SK-N-SH treated with all-trans-retinoic acid at 6 μM for 48 hours (cell line): ENCODE results near the gene B2M.

Experiments used
- ATAC-seq: fragments of 200-7000 bp; cut with Tn5 transposase; 3 replicates; pipeline ENCODE4 v1.9.1; 2020; ENCODE audit warnings: mild to moderate bottlenecking, moderate library complexity
- ARNTL ChIP-seq: fragments of 450-650 bp; formaldehyde crosslinking; IDR thresholded peaks from 2 replicates; pipeline ENCODE4 v1.5.0; 2020; ENCODE audit warnings: low read depth, mild to moderate bottlenecking, moderate library complexity, borderline replicate concordance
- CSDC2 ChIP-seq: fragments of 250-450 bp; sonication (Bioruptor Pico); IDR thresholded peaks from 2 replicates; pipeline ENCODE4 v1.5.0; 2020; ENCODE audit warnings: mild to moderate bottlenecking, moderate library complexity
- GLIS3 ChIP-seq: fragments of 250-450 bp; sonication (Bioruptor Pico); IDR thresholded peaks from 2 replicates; pipeline ENCODE4 v1.5.0; 2020; ENCODE audit warnings: mild to moderate bottlenecking, moderate library complexity
- OSR1 ChIP-seq: fragments of 250-450 bp; sonication (Bioruptor Pico); IDR thresholded peaks from 2 replicates; pipeline ENCODE4 v1.8.0; 2022; ENCODE audit warnings: moderate library complexity, mild to moderate bottlenecking, inconsistent platforms
- PPARA ChIP-seq: fragments of 250-450 bp; sonication (Bioruptor Pico); IDR thresholded peaks from 2 replicates; pipeline ENCODE4 v1.5.0; 2020; ENCODE audit warnings: mild to moderate bottlenecking, borderline replicate concordance
- RARB ChIP-seq: fragments of 250-450 bp; sonication (Bioruptor Pico); IDR thresholded peaks from 2 replicates; pipeline ENCODE4 v1.8.0; 2021; ENCODE audit warnings: mild to moderate bottlenecking, moderate library complexity
- SNAI2 ChIP-seq: fragments of 250-450 bp; sonication (Bioruptor Pico); IDR thresholded peaks from 2 replicates; pipeline ENCODE4 v1.5.0; 2020; ENCODE audit warnings: mild to moderate bottlenecking, moderate library complexity
- TOX ChIP-seq: fragments of 250-450 bp; sonication (Bioruptor Pico); IDR thresholded peaks from 2 replicates; pipeline ENCODE4 v1.8.0; 2021; ENCODE audit warnings: mild to moderate bottlenecking, moderate library complexity, borderline replicate concordance
- ZNF565 ChIP-seq: fragments of 450-650 bp; formaldehyde crosslinking; conservative IDR thresholded peaks from 2 replicates; pipeline ENCODE4 v1.5.0; 2020; ENCODE audit warnings: low read depth, mild to moderate bottlenecking, moderate library complexity
- ZNF70 ChIP-seq: fragments of 450-650 bp; formaldehyde crosslinking; IDR thresholded peaks from 2 replicates; pipeline ENCODE4 v1.5.0; 2020; ENCODE audit warnings: mild to moderate bottlenecking, moderate library complexity
- ZNF8 ChIP-seq: fragments of 450-650 bp; formaldehyde crosslinking; IDR thresholded peaks from 2 replicates; pipeline ENCODE4 v1.5.0; 2020; ENCODE audit warnings: mild to moderate bottlenecking, moderate library complexity
- TF ChIP-seq, protein P1 (sequence below): fragments of 250-450 bp; sonication (Bioruptor Pico); IDR thresholded peaks from 2 replicates; pipeline ENCODE4 v1.8.0; 2020; ENCODE audit warnings: mild to moderate bottlenecking, moderate library complexity, borderline replicate concordance
- TF ChIP-seq, protein P2 (sequence below): fragments of 250-450 bp; sonication (Bioruptor Pico); IDR thresholded peaks from 2 replicates; pipeline ENCODE4 v1.5.1; 2021; ENCODE audit warnings: mild to moderate bottlenecking, moderate library complexity
- TF ChIP-seq, protein P3 (sequence below): fragments of 250-450 bp; sonication (Bioruptor Pico); IDR thresholded peaks from 2 replicates; pipeline ENCODE4 v1.8.0; 2021; ENCODE audit warnings: low read depth, mild to moderate bottlenecking, moderate library complexity, borderline replicate concordance
- TF ChIP-seq, protein P4 (sequence below): fragments of 250-450 bp; sonication (Bioruptor Pico); IDR thresholded peaks from 2 replicates; pipeline ENCODE4 v1.5.1; 2020; ENCODE audit warnings: low read depth, mild to moderate bottlenecking, moderate library complexity

The B2M gene

DNA sequence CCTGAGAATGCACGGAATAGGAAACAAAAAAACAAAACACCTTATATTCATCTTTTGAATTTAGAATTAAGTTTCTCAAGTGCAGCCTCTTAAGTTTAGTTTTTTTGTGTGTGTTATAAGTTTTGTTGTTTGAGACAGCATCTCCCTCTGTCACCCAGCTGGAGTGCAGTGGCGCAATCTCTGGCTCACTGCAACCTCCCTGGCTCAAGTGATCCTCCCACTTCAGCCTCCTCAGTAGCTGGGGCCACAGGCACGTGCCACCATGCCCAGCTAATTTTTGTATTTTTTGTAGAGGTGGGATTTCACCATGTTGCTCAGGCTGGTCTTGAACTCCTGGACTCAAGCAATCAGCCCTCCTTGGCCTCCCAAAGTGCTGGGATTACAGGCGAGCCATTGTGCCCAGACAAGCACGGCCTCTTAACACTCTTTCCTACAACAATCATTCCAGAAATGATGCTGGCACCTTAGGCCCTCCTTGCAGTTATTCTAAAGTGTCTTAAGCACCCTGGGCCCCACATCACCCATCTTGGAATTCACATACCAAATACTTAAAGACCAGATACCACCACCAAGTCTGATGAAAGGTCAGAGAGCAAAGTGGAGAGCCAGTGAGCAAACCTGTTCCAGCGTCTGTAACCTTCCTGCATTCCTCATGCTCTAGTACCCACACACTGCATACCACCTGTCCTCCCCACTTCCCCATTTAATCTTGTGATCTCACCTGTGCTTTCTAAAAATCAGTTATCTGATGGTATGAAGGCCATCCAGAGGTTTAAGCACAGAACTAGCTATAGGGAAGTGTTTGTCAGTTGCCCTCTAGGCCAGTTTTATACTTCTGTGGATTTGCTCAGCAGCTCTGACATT lies 41.0 kb upstream of the B2M start:
- TF ChIP-seq PPARA (CRISPR knock-in tag) (no peak), CSDC2 (CRISPR knock-in tag) (no peak), RARB (no peak), ZNF8 (CRISPR knock-in tag) (no peak), ZNF565 (CRISPR knock-in tag) (no peak), ARNTL (no peak)
- TF ChIP-seq, protein P1, sequence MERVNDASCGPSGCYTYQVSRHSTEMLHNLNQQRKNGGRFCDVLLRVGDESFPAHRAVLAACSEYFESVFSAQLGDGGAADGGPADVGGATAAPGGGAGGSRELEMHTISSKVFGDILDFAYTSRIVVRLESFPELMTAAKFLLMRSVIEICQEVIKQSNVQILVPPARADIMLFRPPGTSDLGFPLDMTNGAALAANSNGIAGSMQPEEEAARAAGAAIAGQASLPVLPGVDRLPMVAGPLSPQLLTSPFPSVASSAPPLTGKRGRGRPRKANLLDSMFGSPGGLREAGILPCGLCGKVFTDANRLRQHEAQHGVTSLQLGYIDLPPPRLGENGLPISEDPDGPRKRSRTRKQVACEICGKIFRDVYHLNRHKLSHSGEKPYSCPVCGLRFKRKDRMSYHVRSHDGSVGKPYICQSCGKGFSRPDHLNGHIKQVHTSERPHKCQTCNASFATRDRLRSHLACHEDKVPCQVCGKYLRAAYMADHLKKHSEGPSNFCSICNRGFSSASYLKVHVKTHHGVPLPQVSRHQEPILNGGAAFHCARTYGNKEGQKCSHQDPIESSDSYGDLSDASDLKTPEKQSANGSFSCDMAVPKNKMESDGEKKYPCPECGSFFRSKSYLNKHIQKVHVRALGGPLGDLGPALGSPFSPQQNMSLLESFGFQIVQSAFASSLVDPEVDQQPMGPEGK (CRISPR knock-in tag) = no peak
- TF ChIP-seq, protein P2, sequence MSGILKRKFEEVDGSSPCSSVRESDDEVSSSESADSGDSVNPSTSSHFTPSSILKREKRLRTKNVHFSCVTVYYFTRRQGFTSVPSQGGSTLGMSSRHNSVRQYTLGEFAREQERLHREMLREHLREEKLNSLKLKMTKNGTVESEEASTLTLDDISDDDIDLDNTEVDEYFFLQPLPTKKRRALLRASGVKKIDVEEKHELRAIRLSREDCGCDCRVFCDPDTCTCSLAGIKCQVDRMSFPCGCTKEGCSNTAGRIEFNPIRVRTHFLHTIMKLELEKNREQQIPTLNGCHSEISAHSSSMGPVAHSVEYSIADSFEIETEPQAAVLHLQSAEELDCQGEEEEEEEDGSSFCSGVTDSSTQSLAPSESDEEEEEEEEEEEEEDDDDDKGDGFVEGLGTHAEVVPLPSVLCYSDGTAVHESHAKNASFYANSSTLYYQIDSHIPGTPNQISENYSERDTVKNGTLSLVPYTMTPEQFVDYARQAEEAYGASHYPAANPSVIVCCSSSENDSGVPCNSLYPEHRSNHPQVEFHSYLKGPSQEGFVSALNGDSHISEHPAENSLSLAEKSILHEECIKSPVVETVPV (CRISPR knock-in tag) = no peak
- no peak for ATAC-seq

DNA sequence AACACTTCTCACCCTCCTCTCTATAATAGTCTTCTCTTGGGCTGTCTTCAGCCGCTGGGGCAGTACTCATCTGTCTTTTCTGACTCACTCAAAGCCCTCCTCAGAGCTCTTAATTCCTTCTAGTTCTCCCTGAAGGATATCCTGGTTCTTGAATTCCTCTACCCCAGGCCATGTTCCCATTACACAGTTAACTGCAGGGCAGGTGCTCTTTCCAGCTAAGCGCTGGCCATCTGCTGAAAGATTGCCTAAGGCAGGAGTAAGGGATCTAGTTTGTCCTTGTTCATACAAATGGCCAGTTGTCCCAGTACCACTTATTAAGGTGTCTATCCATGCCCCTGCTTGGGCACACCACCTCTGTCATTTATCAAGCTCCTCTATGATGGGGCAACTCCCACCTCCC lies 37.7 kb upstream of the B2M start:
- no peak for ATAC-seq
- TF ChIP-seq SNAI2 (CRISPR knock-in tag) (no peak), RARB (no peak), ZNF565 (CRISPR knock-in tag) (no peak), OSR1 (CRISPR knock-in tag) (no peak), PPARA (CRISPR knock-in tag) (no peak), TOX (CRISPR knock-in tag) (no peak), ZNF70 (no peak)
- TF ChIP-seq, protein P1 (CRISPR knock-in tag) = no peak
- TF ChIP-seq, protein P3, sequence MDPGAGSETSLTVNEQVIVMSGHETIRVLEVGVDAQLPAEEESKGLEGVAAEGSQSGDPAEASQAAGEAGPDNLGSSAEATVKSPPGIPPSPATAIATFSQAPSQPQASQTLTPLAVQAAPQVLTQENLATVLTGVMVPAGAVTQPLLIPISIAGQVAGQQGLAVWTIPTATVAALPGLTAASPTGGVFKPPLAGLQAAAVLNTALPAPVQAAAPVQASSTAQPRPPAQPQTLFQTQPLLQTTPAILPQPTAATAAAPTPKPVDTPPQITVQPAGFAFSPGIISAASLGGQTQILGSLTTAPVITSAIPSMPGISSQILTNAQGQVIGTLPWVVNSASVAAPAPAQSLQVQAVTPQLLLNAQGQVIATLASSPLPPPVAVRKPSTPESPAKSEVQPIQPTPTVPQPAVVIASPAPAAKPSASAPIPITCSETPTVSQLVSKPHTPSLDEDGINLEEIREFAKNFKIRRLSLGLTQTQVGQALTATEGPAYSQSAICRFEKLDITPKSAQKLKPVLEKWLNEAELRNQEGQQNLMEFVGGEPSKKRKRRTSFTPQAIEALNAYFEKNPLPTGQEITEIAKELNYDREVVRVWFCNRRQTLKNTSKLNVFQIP (CRISPR knock-in tag) = no peak

DNA sequence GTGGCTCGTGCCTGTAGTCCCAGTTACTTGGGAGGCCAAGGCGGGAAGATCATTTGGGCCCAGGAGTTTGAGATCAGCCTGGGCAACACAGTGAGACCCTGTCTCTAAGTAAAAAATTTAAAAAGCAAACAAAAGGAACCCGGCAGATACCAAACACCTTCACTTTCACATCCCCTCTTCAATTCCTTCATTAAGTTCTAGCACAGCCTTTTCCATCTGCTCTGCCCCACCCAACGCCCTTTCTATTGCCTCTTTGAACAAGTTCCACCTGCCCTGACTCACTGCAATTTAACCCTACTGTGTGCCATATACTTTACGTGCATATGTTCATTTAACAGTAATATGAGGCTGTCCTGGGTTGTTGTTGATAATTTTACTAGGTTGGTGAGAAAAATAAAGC lies 35.4 kb upstream of the B2M start:
- no peak for ATAC-seq
- TF ChIP-seq GLIS3 (CRISPR knock-in tag) (no peak), CSDC2 (CRISPR knock-in tag) (no peak)
- TF ChIP-seq, protein P3 (CRISPR knock-in tag) = no peak

DNA sequence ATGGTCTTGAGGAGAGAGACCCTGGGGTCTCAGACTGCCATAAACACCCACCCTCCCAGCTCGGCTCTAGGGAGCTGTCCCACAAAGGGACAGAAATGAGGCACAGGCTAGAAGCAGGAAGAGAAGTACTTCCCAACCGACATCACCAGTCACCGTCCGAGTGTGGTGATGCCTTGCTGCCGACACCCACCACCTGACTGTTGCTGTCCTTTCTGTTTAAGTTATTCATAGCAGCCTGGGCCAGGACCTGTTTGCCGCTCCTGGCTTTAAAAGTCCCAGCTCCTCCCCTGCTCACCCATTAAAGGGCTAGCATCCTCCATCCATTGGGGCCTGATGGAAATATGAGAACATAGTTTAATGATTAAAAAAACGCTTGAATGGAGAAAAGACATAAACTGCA lies 34.6 kb upstream of the B2M start:
- ATAC-seq = no peak
- TF ChIP-seq ARNTL = no peak
- TF ChIP-seq, protein P3 (CRISPR knock-in tag) = no peak
- TF ChIP-seq, protein P1 (CRISPR knock-in tag) = no peak
- TF ChIP-seq, protein P2 (CRISPR knock-in tag) = no peak
- TF ChIP-seq GLIS3 (CRISPR knock-in tag) = no peak
- TF ChIP-seq, protein P4, sequence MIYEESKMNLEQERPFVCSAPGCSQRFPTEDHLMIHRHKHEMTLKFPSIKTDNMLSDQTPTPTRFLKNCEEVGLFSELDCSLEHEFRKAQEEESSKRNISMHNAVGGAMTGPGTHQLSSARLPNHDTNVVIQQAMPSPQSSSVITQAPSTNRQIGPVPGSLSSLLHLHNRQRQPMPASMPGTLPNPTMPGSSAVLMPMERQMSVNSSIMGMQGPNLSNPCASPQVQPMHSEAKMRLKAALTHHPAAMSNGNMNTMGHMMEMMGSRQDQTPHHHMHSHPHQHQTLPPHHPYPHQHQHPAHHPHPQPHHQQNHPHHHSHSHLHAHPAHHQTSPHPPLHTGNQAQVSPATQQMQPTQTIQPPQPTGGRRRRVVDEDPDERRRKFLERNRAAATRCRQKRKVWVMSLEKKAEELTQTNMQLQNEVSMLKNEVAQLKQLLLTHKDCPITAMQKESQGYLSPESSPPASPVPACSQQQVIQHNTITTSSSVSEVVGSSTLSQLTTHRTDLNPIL (CRISPR knock-in tag) = no peak
- TF ChIP-seq TOX (CRISPR knock-in tag) = no peak
- TF ChIP-seq SNAI2 (CRISPR knock-in tag) = no peak
- no peak for TF ChIP-seq PPARA (CRISPR knock-in tag)
- no peak for TF ChIP-seq RARB
